Left ventricle myocardium inferior (tissue), 1 donor: ENCODE measurements around the gene PNMA1. TPM values are rescaled to one million over a fixed set of nuclear protein-coding genes. Genes with fewer than 3 reads are reported as not detected.

Experiments used
- DNase-seq: peaks from one replicate; pipeline ENCODE4 v3.0.0-alpha.2; 2020
- H3K27ac ChIP-seq: fragments of 200-600 bp; replicated peaks from 2 replicates; pipeline ENCODE4 v1.8.0; 2021
- H3K27me3 ChIP-seq: fragments of 200-600 bp; 2 replicates; pipeline ENCODE4 v1.8.0; 2021; ENCODE audit warnings: low read depth
- H3K36me3 ChIP-seq: fragments of 200-600 bp; 2 replicates; pipeline ENCODE4 v1.8.0; 2021
- H3K4me1 ChIP-seq: fragments of 200-600 bp; 2 replicates; pipeline ENCODE4 v1.8.0; 2021
- H3K4me3 ChIP-seq: fragments of 200-600 bp; 2 replicates; pipeline ENCODE4 v1.8.0; 2021; ENCODE audit warnings: mild to moderate bottlenecking, moderate library complexity
- H3K9me3 ChIP-seq: fragments of 200-600 bp; replicated peaks from 2 replicates; pipeline ENCODE4 v1.8.0; 2021
- CTCF ChIP-seq: fragments of 200-600 bp; IDR thresholded peaks from 2 replicates; pipeline ENCODE4 v1.8.0; 2021; ENCODE audit warnings: antibody characterized with exemption, mild to moderate bottlenecking, borderline replicate concordance
- intact Hi-C: fragments of 100-400 bp; cut with micrococcal nuclease; formaldehyde crosslinking; loops from one replicate; pipeline ENCODE4 v1.11.0; 2022
- total RNA-seq: library from RNA; stranded (reverse); fragmentation: NEBNext Ultra II Directional; extraction: Animal tissue kit (Norgen Biotek cat#: 25700); gene quantifications from one replicate; pipeline ENCODE4 v1.2.1, GENCODE V29; 2021
- donor health status: DM: no; HTN: yes; CAD: no; lungs with severe emphysema.

PNMA1 gene
- total RNA-seq, 1 donor from 2014 or later = 19.2 TPM

GRCh38 chr14:73727166-73727565 is 13.0 kb upstream of the PNMA1 start:
- H3K27ac ChIP-seq = peak overlapping the region; percentile 81
- peaks cover 71% of the 10 kb centered on the region for H3K36me3 ChIP-seq
- intact Hi-C loops = no loop called here
- no peaks in the 10 kb centered on the region for H3K27me3 ChIP-seq
- no peak for DNase-seq
- no peak overlapping the region for H3K4me3 ChIP-seq
- peaks cover 98% of the 10 kb centered on the region for H3K4me1 ChIP-seq
- no peaks in the 10 kb centered on the region for H3K9me3 ChIP-seq
- no peak for TF ChIP-seq CTCF

GRCh38 chr14:73726025-73726961 is 12.1 kb upstream of the PNMA1 start:
- H3K4me3 ChIP-seq = no peak overlapping the region
- TF ChIP-seq CTCF = no peak
- peaks cover 93% of the 10 kb centered on the region for H3K4me1 ChIP-seq
- H3K27me3 ChIP-seq = no peaks in the 10 kb centered on the region
- H3K9me3 ChIP-seq = no peaks in the 10 kb centered on the region
- DNase-seq = no peak
- H3K27ac ChIP-seq = peak overlapping the region; percentile 81
- intact Hi-C loops = no loop called here
- peaks cover 72% of the 10 kb centered on the region for H3K36me3 ChIP-seq

- intact Hi-C loops = no loop called here
- peaks cover 81% of the 10 kb centered on the region for H3K36me3 ChIP-seq
- no peak for DNase-seq
- no peaks in the 10 kb centered on the region for H3K27me3 ChIP-seq
- no peaks in the 10 kb centered on the region for H3K9me3 ChIP-seq
- peaks cover 88% of the 10 kb centered on the region for H3K4me1 ChIP-seq
- H3K4me3 ChIP-seq = no peak overlapping the region
- TF ChIP-seq CTCF = no peak
- H3K27ac ChIP-seq = peak overlapping the region; percentile 81
Observed at GRCh38 chr14:73725116-73726024, 11.2 kb upstream of the PNMA1 start.

GRCh38 chr14:73724696-73725095 is 10.5 kb upstream of the PNMA1 start:
- intact Hi-C loops = no loop called here
- Histone ChIP-seq H3K27ac (peak overlapping the region; percentile 81), H3K27me3 (no peaks in the 10 kb centered on the region), H3K36me3 (peaks cover 81% of the 10 kb centered on the region), H3K9me3 (no peaks in the 10 kb centered on the region), H3K4me3 (no peak overlapping the region), H3K4me1 (peaks cover 83% of the 10 kb centered on the region)
- no peak for DNase-seq
- no peak for TF ChIP-seq CTCF
